GM12878 (cell line): ENCODE data around the gene RPLP1. TPM values are rescaled to one million over a fixed set of nuclear protein-coding genes. Genes with fewer than 3 reads are reported as not detected.

Source experiments
- ATAC-seq: fragments of 200-7000 bp; cut with Tn5 transposase; 3 replicates; pipeline ENCODE4 v1.9.1; 2020; ENCODE audit warnings: mild to moderate bottlenecking, moderate library complexity
- BruUV-seq: library from RNA; stranded (reverse); fragments of 400-500 nt; replicated peaks from 2 replicates; lab custom pipeline; 2021; lab: Mats Ljungman, UMichigan
- CTCF ChIA-PET: fragments of 300-600 bp; sonication (Branson Sonifier 250); formaldehyde crosslinking; extraction: SDS; loops from one replicate; lab custom pipeline; 2021; ENCODE audit warnings: inconsistent platforms; lab: Yijun Ruan, JAX
- POLR2A ChIA-PET: fragments of 350-600 bp; formaldehyde crosslinking; extraction: SDS; loops from one replicate; lab custom pipeline; 2021; ENCODE audit warnings: inconsistent platforms; lab: Charles Lee
- RAD21 ChIA-PET: fragments of 300-600 bp; sonication (Branson Sonifier 250); formaldehyde crosslinking; loops from one replicate; lab custom pipeline; 2023; ENCODE audit warnings: antibody characterized with exemption; ENCODE audit not compliant: unreplicated experiment; lab: Charles Lee
- SMC1A ChIA-PET: fragments of 300-600 bp; sonication (Branson Sonifier 250); formaldehyde crosslinking; loops from one replicate; lab custom pipeline; 2023; ENCODE audit not compliant: unreplicated experiment, uncharacterized antibody; lab: Charles Lee
- DNase-seq: peaks from one replicate; pipeline ENCODE4 v3.0.0-alpha.2; 2011; ENCODE audit warnings: low read depth, low spot score
- FAIRE-seq: peaks from 3 replicates; lab custom pipeline; 2011; peaks lifted over from hg19 to GRCh38; lab: Jason Lieb, UNC
- H2AFZ ChIP-seq: 2 replicates; pipeline ENCODE4 v1.6.0; 2011; ENCODE audit warnings: low read depth, low read length, control low read depth; ENCODE audit not compliant: control insufficient read depth
- H3K27ac ChIP-seq: 2 replicates; pipeline ENCODE4 v1.5.1; 2011; ENCODE audit warnings: control low read depth; ENCODE audit not compliant: control insufficient read depth, insufficient read depth
- H3K27me3 ChIP-seq, 2 experiments: replicated peaks in 1 of 2; 2 replicates each; pipeline versions ENCODE4 v1.6.0 to v1.6.1; 2011; ENCODE audit warnings: low read length in 1 of 2; ENCODE audit not compliant: control insufficient read depth in 2 of 2, insufficient read depth in 2 of 2
- H3K36me3 ChIP-seq, 2 experiments: 2 replicates each; pipeline ENCODE4 v1.5.1; 2011; ENCODE audit warnings: low read length in 1 of 2; ENCODE audit not compliant: control insufficient read depth in 2 of 2, insufficient read depth in 2 of 2
- H3K4me1 ChIP-seq: 2 replicates; pipeline ENCODE4 v1.6.1; 2011; ENCODE audit warnings: mild to moderate bottlenecking, low read length, moderate library complexity, mixed read lengths; ENCODE audit not compliant: control insufficient read depth, insufficient read depth
- H3K4me2 ChIP-seq: 2 replicates; pipeline ENCODE4 v1.6.0; 2011; ENCODE audit warnings: control low read depth; ENCODE audit not compliant: control insufficient read depth, insufficient read depth
- H3K4me3 ChIP-seq: fragments of 200-600 bp; sonication (generic); 2 replicates; pipeline ENCODE4 v1.5.1; 2016
- H3K79me2 ChIP-seq: 2 replicates; pipeline ENCODE4 v1.6.0; 2011; ENCODE audit warnings: low read length; ENCODE audit not compliant: control insufficient read depth, insufficient read depth
- H3K9ac ChIP-seq: 2 replicates; pipeline ENCODE4 v1.8.0; 2011; ENCODE audit warnings: low read length, control low read depth, mixed read lengths; ENCODE audit not compliant: control insufficient read depth, insufficient read depth
- H3K9me3 ChIP-seq: replicated peaks from 3 replicates; pipeline ENCODE4 v1.5.1; 2011; ENCODE audit warnings: mild to moderate bottlenecking, low read length; ENCODE audit not compliant: control insufficient read depth, insufficient read depth
- H4K20me1 ChIP-seq: 2 replicates; pipeline ENCODE4 v1.6.0; 2011; ENCODE audit not compliant: control insufficient read depth, insufficient read depth
- ATF7 ChIP-seq: fragments of 450-650 bp; IDR thresholded peaks from 2 replicates; pipeline ENCODE4 v1.6.1; 2016; ENCODE audit warnings: low read depth, mild to moderate bottlenecking
- IKZF1 ChIP-seq: fragments of 450-650 bp; conservative IDR thresholded peaks from 2 replicates; pipeline ENCODE4 v1.6.1; 2017; ENCODE audit warnings: antibody characterized with exemption, mild to moderate bottlenecking
- JUNB ChIP-seq: IDR thresholded peaks from 2 replicates; pipeline ENCODE4 v1.6.1; 2016; ENCODE audit warnings: antibody characterized with exemption, mild to moderate bottlenecking
- STAT3 ChIP-seq: IDR thresholded peaks from 2 replicates; pipeline ENCODE4 v1.6.1; 2011; ENCODE audit warnings: low read depth, low read length, improper control_type of control experiment
- TBL1XR1 ChIP-seq: IDR thresholded peaks from 2 replicates; pipeline ENCODE4 v1.6.1; 2012; ENCODE audit warnings: low read depth, low read length, improper control_type of control experiment
- YY1 ChIP-seq: IDR thresholded peaks from 2 replicates; pipeline ENCODE4 v1.6.1; 2011; ENCODE audit warnings: low read depth, mild to moderate bottlenecking, low read length
- WGBS: methylation state at CpG from one replicate; pipeline ENCODE4 v1.1.6; 2016; ENCODE audit warnings: low lambda C conversion rate; ENCODE audit not compliant: insufficient replicate concordance, insufficient coverage; ENCODE audit errors: missing lambda C conversion rate; 5-methylcytosine and 5-hydroxymethylcytosine counted together
- in situ Hi-C: fragments of 300-500 bp; cut with MboI; formaldehyde crosslinking; loops from 9 replicates; pipeline ENCODE4 v1.14.3; 2018; ENCODE audit warnings: mixed read lengths
- intact Hi-C: fragments of 100-400 bp; cut with micrococcal nuclease; formaldehyde crosslinking; loops from one replicate; pipeline ENCODE4 v1.14.2; 2022; ENCODE audit not compliant: unreplicated experiment
- polyA plus RNA-seq, 11 experiments: library from polyadenylated mRNA; depleted of rRNA in 4 of 11; unstranded in 6 of 11; stranded (reverse) in 5 of 11; fragments of >200 nt; fragmentation: Nextera tagmentation in 4 of 11; fragmentation: Illumina TruSeq in 1 of 11; extraction: Ambion mirVana in 4 of 11; extraction: Trizol in 1 of 11; gene quantifications; 1 replicate in 1 of 11; 2 replicates in 10 of 11; pipeline versions ENCODE4 v1.2.1 to v1.2.3, GENCODE V29; 2011 to 2016; ENCODE audit warnings: inconsistent platforms in 2 of 11, missing spikeins in 2 of 11, low read depth in 1 of 11
- total RNA-seq, 4 experiments: library from RNA; depleted of rRNA in 3 of 4; stranded (reverse); fragments of >200 nt in 3 of 4; fragmentation: Illumina TruSeq in 1 of 4; extraction: Trizol in 1 of 4; gene quantifications; 2 replicates each; pipeline versions ENCODE4 v1.2.1 to v1.2.3, GENCODE V29; 2013 to 2021
- TF ChIP-seq, protein P1 (sequence below): fragments of 450-650 bp; formaldehyde crosslinking; IDR thresholded peaks from 2 replicates; pipeline ENCODE4 v1.4.0; 2020; ENCODE audit warnings: mild to moderate bottlenecking, moderate library complexity
- TF ChIP-seq, protein P2 (sequence below): fragments of 450-650 bp; IDR thresholded peaks from 2 replicates; pipeline ENCODE4 v1.6.1; 2017; ENCODE audit warnings: borderline replicate concordance

RPLP1 gene
- total and polyA plus RNA-seq, 10 of the 15 experiments (the other 5 are each of a cell fraction or from before 2014, with no cell fraction given): 217 to 3,098 (median 1,664) TPM

- in situ Hi-C loops: loop anchor here (5.0 to 10.0 kb wide), 2 partner anchors 1018 to 1255 kb away; no protein-coding TSS in a partner anchor
- SMC1A ChIA-PET: interaction anchor here (1.4 kb wide), 1 partner anchor 1017 kb away, joined by 3 read pairs; no protein-coding TSS in a partner anchor
Observed at GRCh38 chr15:69469467-69470201, 17.0 kb downstream of the RPLP1 start.

DNA sequence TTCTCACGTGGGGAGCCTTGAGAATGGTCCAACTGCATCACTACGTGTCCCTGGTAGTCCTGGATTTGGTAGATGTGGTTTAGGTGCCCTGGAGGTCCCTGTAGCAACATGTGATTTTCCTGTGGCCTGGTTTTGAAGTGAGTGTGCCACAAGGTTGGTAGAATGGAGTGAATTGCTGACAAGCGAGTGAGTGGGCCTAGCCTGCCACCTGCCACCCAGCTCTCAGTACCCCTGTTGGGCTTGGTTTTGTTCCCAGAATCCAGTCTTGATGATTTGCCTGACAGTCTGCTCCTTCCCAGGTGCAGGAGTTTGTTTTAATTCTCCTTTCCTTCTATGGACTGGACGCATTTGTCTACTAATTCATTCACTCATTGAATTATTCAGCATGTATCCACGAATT is 19.4 kb downstream of the RPLP1 start:
- Histone ChIP-seq H3K27me3 (no peaks in the 10 kb centered on the region), H4K20me1 (no peaks in the 10 kb centered on the region), H3K79me2 (no peaks in the 10 kb centered on the region), H3K4me2 (no peak overlapping the region), H3K9ac (no peak overlapping the region), H3K4me1 (peaks cover 15% of the 10 kb centered on the region), H3K36me3 (no peaks in the 10 kb centered on the region), H2AFZ (no peak overlapping the region), H3K9me3 (no peaks in the 10 kb centered on the region), H3K4me3 (no peak overlapping the region), H3K27ac (no peak overlapping the region)
- intact Hi-C loops: loop anchor here (10.0 kb wide), 1 partner anchor 1253 kb away; no protein-coding TSS in a partner anchor
- DNase-seq (no peak), ATAC-seq (no peak), FAIRE-seq (no peak)
- no TSS peak for BruUV-seq
- WGBS: 24% methylated on average over 5 of the region's 5 CpGs
- SMC1A ChIA-PET: no interaction called here
- CTCF ChIA-PET: interaction anchor here (0.7 to 1.3 kb wide), 3 partner anchors 9 to 995 kb away, joined by 3 to 4 read pairs (median 4); no protein-coding TSS in a partner anchor
- RAD21 ChIA-PET: interaction anchor here (0.7 kb wide), 1 partner anchor 379 kb away, joined by 3 read pairs; no protein-coding TSS in a partner anchor
- POLR2A ChIA-PET: no interaction called here
- in situ Hi-C loops: loop anchor here (10.0 kb wide), 1 partner anchor 1253 kb away; no protein-coding TSS in a partner anchor
- TF ChIP-seq, protein P1, sequence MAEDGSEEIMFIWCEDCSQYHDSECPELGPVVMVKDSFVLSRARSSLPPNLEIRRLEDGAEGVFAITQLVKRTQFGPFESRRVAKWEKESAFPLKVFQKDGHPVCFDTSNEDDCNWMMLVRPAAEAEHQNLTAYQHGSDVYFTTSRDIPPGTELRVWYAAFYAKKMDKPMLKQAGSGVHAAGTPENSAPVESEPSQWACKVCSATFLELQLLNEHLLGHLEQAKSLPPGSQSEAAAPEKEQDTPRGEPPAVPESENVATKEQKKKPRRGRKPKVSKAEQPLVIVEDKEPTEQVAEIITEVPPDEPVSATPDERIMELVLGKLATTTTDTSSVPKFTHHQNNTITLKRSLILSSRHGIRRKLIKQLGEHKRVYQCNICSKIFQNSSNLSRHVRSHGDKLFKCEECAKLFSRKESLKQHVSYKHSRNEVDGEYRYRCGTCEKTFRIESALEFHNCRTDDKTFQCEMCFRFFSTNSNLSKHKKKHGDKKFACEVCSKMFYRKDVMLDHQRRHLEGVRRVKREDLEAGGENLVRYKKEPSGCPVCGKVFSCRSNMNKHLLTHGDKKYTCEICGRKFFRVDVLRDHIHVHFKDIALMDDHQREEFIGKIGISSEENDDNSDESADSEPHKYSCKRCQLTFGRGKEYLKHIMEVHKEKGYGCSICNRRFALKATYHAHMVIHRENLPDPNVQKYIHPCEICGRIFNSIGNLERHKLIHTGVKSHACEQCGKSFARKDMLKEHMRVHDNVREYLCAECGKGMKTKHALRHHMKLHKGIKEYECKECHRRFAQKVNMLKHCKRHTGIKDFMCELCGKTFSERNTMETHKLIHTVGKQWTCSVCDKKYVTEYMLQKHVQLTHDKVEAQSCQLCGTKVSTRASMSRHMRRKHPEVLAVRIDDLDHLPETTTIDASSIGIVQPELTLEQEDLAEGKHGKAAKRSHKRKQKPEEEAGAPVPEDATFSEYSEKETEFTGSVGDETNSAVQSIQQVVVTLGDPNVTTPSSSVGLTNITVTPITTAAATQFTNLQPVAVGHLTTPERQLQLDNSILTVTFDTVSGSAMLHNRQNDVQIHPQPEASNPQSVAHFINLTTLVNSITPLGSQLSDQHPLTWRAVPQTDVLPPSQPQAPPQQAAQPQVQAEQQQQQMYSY: no peak
- no peak for TF ChIP-seq STAT3
- no peak for TF ChIP-seq JUNB
- no peak for TF ChIP-seq TBL1XR1
- TF ChIP-seq, protein P2, sequence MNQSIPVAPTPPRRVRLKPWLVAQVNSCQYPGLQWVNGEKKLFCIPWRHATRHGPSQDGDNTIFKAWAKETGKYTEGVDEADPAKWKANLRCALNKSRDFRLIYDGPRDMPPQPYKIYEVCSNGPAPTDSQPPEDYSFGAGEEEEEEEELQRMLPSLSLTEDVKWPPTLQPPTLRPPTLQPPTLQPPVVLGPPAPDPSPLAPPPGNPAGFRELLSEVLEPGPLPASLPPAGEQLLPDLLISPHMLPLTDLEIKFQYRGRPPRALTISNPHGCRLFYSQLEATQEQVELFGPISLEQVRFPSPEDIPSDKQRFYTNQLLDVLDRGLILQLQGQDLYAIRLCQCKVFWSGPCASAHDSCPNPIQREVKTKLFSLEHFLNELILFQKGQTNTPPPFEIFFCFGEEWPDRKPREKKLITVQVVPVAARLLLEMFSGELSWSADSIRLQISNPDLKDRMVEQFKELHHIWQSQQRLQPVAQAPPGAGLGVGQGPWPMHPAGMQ: no peak
- no peak for TF ChIP-seq IKZF1
- TF ChIP-seq YY1: no peak

More at GRCh38 chr15:69469467-69470201, 17.0 kb downstream of the RPLP1 start:
- ChIA-PET CTCF (interaction anchor here (0.8 to 1.7 kb wide), 4 partner anchors 12 to 1019 kb away, joined by 3 to 4 read pairs (median 4); no protein-coding TSS in a partner anchor), RAD21 (no interaction called here), POLR2A (interaction anchor here (1.2 kb wide), 1 partner anchor 17 kb away, joined by 3 read pairs; the partner anchor contains the start of gene RPLP1)
- no peak overlapping the region for H3K4me3 ChIP-seq
- ATAC-seq (no peak), FAIRE-seq (no peak), DNase-seq (no peak)
- H3K4me2 ChIP-seq: no peak overlapping the region
- BruUV-seq: no TSS peak
- H3K4me1 ChIP-seq: peaks cover 18% of the 10 kb centered on the region
- intact Hi-C loops: loop anchor here (10.0 kb wide), 1 partner anchor 1255 kb away; no protein-coding TSS in a partner anchor
- H3K27me3 ChIP-seq: no peaks in the 10 kb centered on the region
- 71% methylated on average over 8 of the region's 8 CpGs for WGBS
- no peaks in the 10 kb centered on the region for H3K79me2 ChIP-seq
- no peak overlapping the region for H3K27ac ChIP-seq
- no peak overlapping the region for H2AFZ ChIP-seq
- H3K9me3 ChIP-seq: no peaks in the 10 kb centered on the region
- TF ChIP-seq ATF7: no peak
- H4K20me1 ChIP-seq: no peaks in the 10 kb centered on the region
- no peaks in the 10 kb centered on the region for H3K36me3 ChIP-seq
- no peak overlapping the region for H3K9ac ChIP-seq
